Stimulated activated CD4-positive, alpha-beta T cell treated with anti-CD3 and anti-CD28 coated beads, TNF-alpha, amount 100 ng/mL, for 1 hour (primary cell): ENCODE results near the gene CEBPA.
"Not testable (repeated sequence)": the region's sequence is repeated elsewhere in the genome, so short reads cannot be mapped to it uniquely, and the experiment has no call there.

Source experiments
- DNase-seq, 3 donors: peaks; one replicate each; pipeline ENCODE4 v3.0.0-alpha.2; 2020; ENCODE audit warnings: low read depth in 3 of 3, low spot score in 1 of 3

CEBPA gene

GRCh38 chr19:33325920-33326319 lies 23.6 kb upstream of the CEBPA start:
- no peak for DNase-seq

GRCh38 chr19:33324628-33325027 lies 22.3 kb upstream of the CEBPA start:
- DNase-seq: no peak

GRCh38 chr19:33323093-33323820 lies 20.9 kb upstream of the CEBPA start:
- no peak for DNase-seq

GRCh38 chr19:33320636-33321035 lies 18.3 kb upstream of the CEBPA start:
- no peak for DNase-seq

GRCh38 chr19:33317991-33318390 lies 15.7 kb upstream of the CEBPA start:
- DNase-seq: not testable (repeated sequence)

- no peak for DNase-seq
Measured at GRCh38 chr19:33317517-33317916, 15.2 kb upstream of the CEBPA start.

- no peak for DNase-seq
Measured at GRCh38 chr19:33316541-33317264, 14.4 kb upstream of the CEBPA start.

- DNase-seq: not testable (repeated sequence)
Measured at GRCh38 chr19:33312808-33313207, 10.5 kb upstream of the CEBPA start.

GRCh38 chr19:33312065-33312464 lies 9.7 kb upstream of the CEBPA start:
- DNase-seq: no peak

- DNase-seq: no peak
Measured at GRCh38 chr19:33311326-33311682, 9.0 kb upstream of the CEBPA start.

- no peak for DNase-seq
Measured at GRCh38 chr19:33310606-33311325, 8.4 kb upstream of the CEBPA start.

- no peak for DNase-seq
Measured at GRCh38 chr19:33309826-33310225, 7.5 kb upstream of the CEBPA start.

GRCh38 chr19:33306853-33307792 lies 4.8 kb upstream of the CEBPA start:
- DNase-seq: no peak

- DNase-seq: no peak
Measured at GRCh38 chr19:33306191-33306590, 3.9 kb upstream of the CEBPA start.

GRCh38 chr19:33304760-33305647 lies 2.7 kb upstream of the CEBPA start:
- DNase-seq: no peak

- DNase-seq: no peak
Measured at GRCh38 chr19:33304371-33304759, 2.0 kb upstream of the CEBPA start.

GRCh38 chr19:33303791-33304345 lies 1.5 kb upstream of the CEBPA start:
- DNase-seq: no peak

GRCh38 chr19:33302974-33303790 lies 848 bp upstream of the CEBPA start:
- DNase-seq: no peak

- DNase-seq: no peak
Measured at GRCh38 chr19:33301900-33302174, 497 bp downstream of the CEBPA start.
